Thyroid gland (tissue), 4 donors: ENCODE results near the gene KLHL17.

Experiments
- CTCF ChIP-seq, 6 experiments: fragments of 200-600 bp in 3 of 6; fragments of 450-650 bp in 3 of 6; sonication (generic) in 3 of 6; IDR thresholded peaks; one replicate each; pipeline ENCODE4 v1.5.1; 2016 to 2019; ENCODE audit warnings: antibody characterized with exemption in 6 of 6, mild to moderate bottlenecking in 2 of 6, inconsistent platforms in 1 of 6, moderate library complexity in 1 of 6
- POLR2A ChIP-seq, 2 donors: fragments of 450-650 bp; IDR thresholded peaks; one replicate each; pipeline ENCODE4 v1.6.1; 2017; ENCODE audit warnings: antibody characterized with exemption in 2 of 2, mild to moderate bottlenecking in 2 of 2, moderate library complexity in 1 of 2

- TF ChIP-seq POLR2A (IDR thresholded peaks at IDR 0.05) (no peak), CTCF (IDR thresholded peaks at IDR 0.05) (no peak)
Observed at GRCh38 chr1:936348-937264, 23.8 kb upstream of the KLHL17 start.
